ENCODE measurements around the gene ANKS1A.

DNA sequence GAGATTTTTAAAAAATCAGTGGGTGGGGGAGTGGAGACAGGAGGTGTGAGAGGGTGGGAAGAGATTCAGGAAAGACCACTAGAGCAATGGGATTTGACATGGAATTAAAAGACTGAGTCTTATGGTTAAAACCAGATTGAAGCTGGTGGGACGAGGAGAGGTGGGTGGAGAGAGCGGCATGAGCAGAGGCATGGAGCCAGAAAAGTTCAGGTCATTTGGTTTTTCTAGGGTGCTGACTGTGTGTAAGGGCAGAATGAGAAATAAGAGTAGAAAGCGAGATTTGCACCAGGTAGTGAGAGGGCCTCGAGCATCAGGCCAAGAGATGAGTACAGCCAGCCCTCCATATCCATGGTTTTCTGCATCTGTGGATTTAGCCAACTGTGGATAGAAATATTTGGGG lies 130.8 kb downstream of the ANKS1A start:
- no peak for TF ChIP-seq POLR2A (IDR thresholded peaks at IDR 0.05; ENCODE audit: low read length)
- no peak for TF ChIP-seq GATA1 (IDR thresholded peaks at IDR 0.05; ENCODE audit: low read depth, low read length)
